NB4 (cell line): ENCODE data around the gene SEMA4C.

ENCODE experiments used
- POLR2A ChIP-seq: IDR thresholded peaks from 2 replicates; pipeline ENCODE4 v1.6.1; 2011; ENCODE audit warnings: mild to moderate bottlenecking; ENCODE audit not compliant: insufficient read length; ENCODE audit errors: extremely low read depth
- TF ChIP-seq, protein P1 (sequence below): IDR thresholded peaks from one replicate; pipeline ENCODE4 v1.5.1; 2012; ENCODE audit warnings: low read depth, low read length
- TF ChIP-seq, protein P2 (sequence below): IDR thresholded peaks from 2 replicates; pipeline ENCODE4 v1.6.1; 2011; ENCODE audit warnings: low read depth, low read length

DNA sequence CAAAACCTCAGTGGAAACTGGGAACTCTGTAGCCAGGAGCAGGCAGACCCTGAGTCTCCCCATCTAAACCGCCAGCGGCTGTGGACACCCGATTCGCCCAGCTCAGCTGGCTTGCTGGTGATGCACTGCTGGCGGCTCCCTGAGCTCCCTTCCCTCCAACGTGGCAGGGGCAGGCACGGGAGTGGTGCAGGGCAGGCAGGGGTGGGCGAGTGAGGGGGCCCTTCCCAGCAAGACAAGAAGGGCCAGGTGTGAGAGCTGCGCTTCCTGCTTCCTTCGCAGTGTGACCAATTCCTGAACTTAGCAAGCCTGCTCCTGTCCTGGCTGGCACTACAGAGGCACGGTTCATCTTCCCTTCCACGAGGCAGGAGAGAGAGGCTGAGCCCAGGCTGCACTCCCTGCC lies 12.3 kb upstream of the SEMA4C start:
- TF ChIP-seq, protein P1, sequence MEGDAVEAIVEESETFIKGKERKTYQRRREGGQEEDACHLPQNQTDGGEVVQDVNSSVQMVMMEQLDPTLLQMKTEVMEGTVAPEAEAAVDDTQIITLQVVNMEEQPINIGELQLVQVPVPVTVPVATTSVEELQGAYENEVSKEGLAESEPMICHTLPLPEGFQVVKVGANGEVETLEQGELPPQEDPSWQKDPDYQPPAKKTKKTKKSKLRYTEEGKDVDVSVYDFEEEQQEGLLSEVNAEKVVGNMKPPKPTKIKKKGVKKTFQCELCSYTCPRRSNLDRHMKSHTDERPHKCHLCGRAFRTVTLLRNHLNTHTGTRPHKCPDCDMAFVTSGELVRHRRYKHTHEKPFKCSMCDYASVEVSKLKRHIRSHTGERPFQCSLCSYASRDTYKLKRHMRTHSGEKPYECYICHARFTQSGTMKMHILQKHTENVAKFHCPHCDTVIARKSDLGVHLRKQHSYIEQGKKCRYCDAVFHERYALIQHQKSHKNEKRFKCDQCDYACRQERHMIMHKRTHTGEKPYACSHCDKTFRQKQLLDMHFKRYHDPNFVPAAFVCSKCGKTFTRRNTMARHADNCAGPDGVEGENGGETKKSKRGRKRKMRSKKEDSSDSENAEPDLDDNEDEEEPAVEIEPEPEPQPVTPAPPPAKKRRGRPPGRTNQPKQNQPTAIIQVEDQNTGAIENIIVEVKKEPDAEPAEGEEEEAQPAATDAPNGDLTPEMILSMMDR: no peak
- TF ChIP-seq POLR2A: no peak
- TF ChIP-seq, protein P2, sequence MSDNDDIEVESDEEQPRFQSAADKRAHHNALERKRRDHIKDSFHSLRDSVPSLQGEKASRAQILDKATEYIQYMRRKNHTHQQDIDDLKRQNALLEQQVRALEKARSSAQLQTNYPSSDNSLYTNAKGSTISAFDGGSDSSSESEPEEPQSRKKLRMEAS: no peak
